Calu3 (cell line): ENCODE data around the gene OTOF. TPM values are rescaled to one million over a fixed set of nuclear protein-coding genes. Genes with fewer than 3 reads are reported as not detected.
"Not testable (repeated sequence)": the region's sequence is repeated elsewhere in the genome, so short reads cannot be mapped to it uniquely, and the experiment has no call there.

Source experiments
- BruUV-seq: library from RNA; stranded (reverse); fragments of 400-500 nt; replicated peaks from 2 replicates; lab custom pipeline; 2021; lab: Mats Ljungman, UMichigan
- CTCF ChIA-PET: fragments of 300-600 bp; sonication (Branson Sonifier 250); formaldehyde crosslinking; loops from one replicate; lab custom pipeline; 2022; ENCODE audit warnings: antibody characterized with exemption; lab: Charles Lee
- DNase-seq: peaks from one replicate; pipeline ENCODE4 v3.0.0; 2022
- H3K27ac Mint-ChIP-seq: one replicate; pipeline ENCODE4 v1.8.0; 2022; ENCODE audit warnings: mixed read lengths; ENCODE audit not compliant: unreplicated experiment
- H3K27me3 Mint-ChIP-seq: one replicate; pipeline ENCODE4 v1.8.0; 2022; ENCODE audit warnings: mixed read lengths; ENCODE audit not compliant: unreplicated experiment
- H3K36me3 Mint-ChIP-seq: one replicate; pipeline ENCODE4 v1.8.0; 2022; ENCODE audit warnings: mild to moderate bottlenecking, moderate library complexity, mixed read lengths; ENCODE audit not compliant: insufficient read depth, unreplicated experiment
- H3K4me1 Mint-ChIP-seq: one replicate; pipeline ENCODE4 v1.8.0; 2022; ENCODE audit warnings: mild to moderate bottlenecking, low read depth, mixed read lengths; ENCODE audit not compliant: unreplicated experiment
- H3K4me3 Mint-ChIP-seq: one replicate; pipeline ENCODE4 v1.8.0; 2022; ENCODE audit warnings: mild to moderate bottlenecking, low read depth, moderate library complexity, mixed read lengths; ENCODE audit not compliant: unreplicated experiment
- H3K9me3 Mint-ChIP-seq: one replicate; pipeline ENCODE4 v1.8.0; 2022; ENCODE audit warnings: low read depth, mixed read lengths; ENCODE audit not compliant: unreplicated experiment
- CTCF ChIP-seq: fragments of 200-600 bp; IDR thresholded peaks from one replicate; pipeline ENCODE4 v1.8.0; 2022; ENCODE audit warnings: antibody characterized with exemption; ENCODE audit not compliant: unreplicated experiment
- intact Hi-C: fragments of 100-400 bp; cut with micrococcal nuclease; formaldehyde crosslinking; loops from one replicate; pipeline ENCODE4 v1.10.0; 2022; ENCODE audit not compliant: unreplicated experiment
- total RNA-seq: library from RNA; stranded (reverse); gene quantifications from 2 replicates; pipeline ENCODE4 v1.2.3, GENCODE V29; 2022

The OTOF gene
- total RNA-seq, 1 experiment from 2014 or later: not detected

DNA sequence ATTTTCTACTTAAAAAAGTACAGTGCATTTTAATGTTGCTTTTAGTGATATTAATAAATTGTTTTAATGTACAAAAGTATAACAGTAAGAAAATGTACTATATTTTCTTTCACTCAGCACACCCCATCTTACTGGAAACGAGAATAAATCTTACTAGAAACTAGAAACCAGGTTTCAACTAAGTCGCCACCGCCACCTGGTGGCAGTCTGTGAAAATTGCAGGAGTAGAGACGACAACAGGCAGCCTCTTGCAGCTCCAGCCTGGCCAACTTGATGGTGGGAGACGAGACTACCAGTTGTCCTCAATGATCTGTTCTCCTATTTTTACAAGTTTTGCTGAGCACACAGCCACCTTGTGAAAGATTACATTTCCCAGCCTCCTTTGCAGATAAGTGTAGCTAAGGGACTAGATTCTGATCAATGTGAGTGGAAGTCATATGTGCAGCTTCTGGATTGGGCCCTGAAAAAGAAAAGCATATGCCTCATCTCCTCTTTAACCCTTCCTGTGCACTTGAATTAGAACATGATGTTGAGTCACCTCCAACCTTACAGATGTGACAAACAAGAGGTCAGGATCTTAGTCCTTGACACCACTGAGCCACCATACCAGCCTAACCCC, 8.7 kb downstream of the OTOF start:
- no peaks in the 10 kb centered on the region for H3K36me3 Mint-ChIP-seq
- no peak overlapping the region for H3K27ac Mint-ChIP-seq
- TF ChIP-seq CTCF: peak; percentile 89
- no peaks in the 10 kb centered on the region for H3K27me3 Mint-ChIP-seq
- H3K4me1 Mint-ChIP-seq: no peaks in the 10 kb centered on the region
- peak; percentile 72 for DNase-seq
- intact Hi-C loops: loop anchor here (5.0 to 10.0 kb wide), 2 partner anchors 114 to 152 kb away; no protein-coding TSS in a partner anchor
- no TSS peak for BruUV-seq
- no peaks in the 10 kb centered on the region for H3K9me3 Mint-ChIP-seq
- no peak overlapping the region for H3K4me3 Mint-ChIP-seq
- CTCF ChIA-PET: interaction anchor here (1.0 kb wide), 1 partner anchor 12 kb away, joined by 3 read pairs; no protein-coding TSS in a partner anchor

DNA sequence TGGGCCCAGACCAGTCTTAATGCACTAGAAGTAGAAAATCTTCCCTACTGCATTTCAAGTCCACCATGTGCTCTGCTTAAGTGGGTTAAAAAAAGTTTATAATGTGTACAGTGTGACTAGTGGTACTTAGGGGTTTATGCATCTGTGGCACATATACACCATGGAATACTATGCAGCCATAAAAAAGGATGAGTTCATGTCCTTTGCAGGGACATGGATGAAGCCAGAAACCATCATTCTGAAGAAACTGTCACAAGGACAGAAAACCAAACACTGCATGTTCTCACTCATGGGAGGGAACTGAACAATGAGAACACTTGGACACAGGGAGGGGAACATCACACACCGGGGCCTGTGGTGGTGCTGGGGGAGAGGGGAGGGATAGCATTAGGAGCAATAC, 9.4 kb downstream of the OTOF start:
- intact Hi-C loops: loop anchor here (5.0 to 10.0 kb wide), 2 partner anchors 114 to 151 kb away; no protein-coding TSS in a partner anchor
- not testable (repeated sequence) for BruUV-seq, H3K27ac Mint-ChIP-seq, DNase-seq, H3K9me3 Mint-ChIP-seq, H3K36me3 Mint-ChIP-seq, H3K4me1 Mint-ChIP-seq, H3K27me3 Mint-ChIP-seq, H3K4me3 Mint-ChIP-seq
- CTCF ChIA-PET: interaction anchor here (1.0 kb wide), 1 partner anchor 63 kb away, joined by 3 read pairs; no protein-coding TSS in a partner anchor

GRCh38 chr2:26466662-26467310, 11.1 kb downstream of the OTOF start:
- Mint-ChIP-seq H3K4me3 (no peak overlapping the region), H3K36me3 (no peaks in the 10 kb centered on the region), H3K27ac (no peak overlapping the region), H3K27me3 (no peaks in the 10 kb centered on the region), H3K9me3 (no peaks in the 10 kb centered on the region), H3K4me1 (no peaks in the 10 kb centered on the region)
- intact Hi-C loops: loop anchor here (5.0 to 10.0 kb wide), 2 partner anchors 112 to 149 kb away; no protein-coding TSS in a partner anchor
- no peak for DNase-seq
- CTCF ChIA-PET: no interaction called here
- no peak for TF ChIP-seq CTCF
- no TSS peak for BruUV-seq

DNA sequence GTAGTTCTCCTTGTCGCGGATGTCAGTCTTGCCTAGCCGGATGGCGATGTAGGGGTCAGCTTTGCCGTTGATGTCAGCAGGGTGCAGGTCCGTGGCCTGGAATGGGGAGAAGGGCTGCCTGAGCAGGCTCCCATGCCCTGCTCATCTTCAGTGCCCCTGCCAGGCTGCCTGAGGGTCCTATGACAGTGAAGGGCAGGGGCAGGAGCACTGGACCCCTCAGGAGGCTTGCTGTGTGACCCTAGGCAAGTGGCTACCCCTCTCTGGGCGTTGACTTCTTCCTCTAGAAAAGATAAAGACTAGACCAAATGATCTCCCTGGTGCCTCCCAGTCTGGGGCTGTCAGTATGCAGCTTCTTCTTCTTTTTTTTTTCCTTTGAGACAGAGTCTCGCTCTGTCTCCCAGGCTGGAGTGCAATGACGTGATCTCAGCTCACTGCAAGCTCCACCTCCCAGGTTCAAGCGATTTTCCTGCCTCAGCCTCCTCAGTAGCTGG, 11.9 kb downstream of the OTOF start:
- Mint-ChIP-seq H3K36me3 (no peaks in the 10 kb centered on the region), H3K4me1 (no peaks in the 10 kb centered on the region), H3K27me3 (no peaks in the 10 kb centered on the region), H3K9me3 (no peaks in the 10 kb centered on the region), H3K4me3 (no peak overlapping the region), H3K27ac (no peak overlapping the region)
- no TSS peak for BruUV-seq
- intact Hi-C loops: loop anchor here (5.0 to 10.0 kb wide), 2 partner anchors 111 to 149 kb away; no protein-coding TSS in a partner anchor
- CTCF ChIA-PET: no interaction called here
- TF ChIP-seq CTCF: no peak
- DNase-seq: no peak
